GM19463 (cell line): ENCODE data around the gene CCDC154.
"Not testable (repeated sequence)": the region's sequence is repeated elsewhere in the genome, so short reads cannot be mapped to it uniquely, and the experiment has no call there.

Experiments
- ATAC-seq: cut with Tn5 transposase; IDR thresholded peaks from one replicate; pipeline ENCODE4 v1.9.1; 2021; ENCODE audit warnings: mild to moderate bottlenecking, moderate library complexity; ENCODE audit not compliant: unreplicated experiment

CCDC154 gene

GRCh38 chr16:1474082-1474795 lies 29.9 kb upstream of the CCDC154 start:
- no peak for ATAC-seq

- ATAC-seq: no peak
Measured at GRCh38 chr16:1472974-1473373, 28.6 kb upstream of the CCDC154 start.

- ATAC-seq: no peak
Measured at GRCh38 chr16:1471569-1472194, 27.3 kb upstream of the CCDC154 start.

- no peak for ATAC-seq
Measured at GRCh38 chr16:1470481-1471251, 26.3 kb upstream of the CCDC154 start.

- ATAC-seq: no peak
Measured at GRCh38 chr16:1469693-1470201, 25.4 kb upstream of the CCDC154 start.

GRCh38 chr16:1469141-1469540 lies 24.8 kb upstream of the CCDC154 start:
- not testable (repeated sequence) for ATAC-seq

GRCh38 chr16:1468426-1468810 lies 24.1 kb upstream of the CCDC154 start:
- ATAC-seq: no peak

GRCh38 chr16:1466968-1467521 lies 22.7 kb upstream of the CCDC154 start:
- ATAC-seq: no peak

GRCh38 chr16:1466054-1466453 lies 21.7 kb upstream of the CCDC154 start:
- ATAC-seq: no peak

GRCh38 chr16:1465567-1465915 lies 21.2 kb upstream of the CCDC154 start:
- ATAC-seq: no peak

GRCh38 chr16:1464894-1465566 lies 20.7 kb upstream of the CCDC154 start:
- ATAC-seq: no peak

GRCh38 chr16:1464196-1464893 lies 20.0 kb upstream of the CCDC154 start:
- ATAC-seq: no peak

GRCh38 chr16:1461146-1461545 lies 16.8 kb upstream of the CCDC154 start:
- no peak for ATAC-seq

GRCh38 chr16:1460602-1461138 lies 16.3 kb upstream of the CCDC154 start:
- no peak for ATAC-seq

- no peak for ATAC-seq
Measured at GRCh38 chr16:1459967-1460366, 15.6 kb upstream of the CCDC154 start.

GRCh38 chr16:1458977-1459341 lies 14.6 kb upstream of the CCDC154 start:
- ATAC-seq: no peak

GRCh38 chr16:1458336-1458976 lies 14.1 kb upstream of the CCDC154 start:
- no peak for ATAC-seq

GRCh38 chr16:1457489-1458245 lies 13.3 kb upstream of the CCDC154 start:
- no peak for ATAC-seq

GRCh38 chr16:1456951-1457350 lies 12.6 kb upstream of the CCDC154 start:
- ATAC-seq: no peak
